Stimulated activated naive CD8-positive, alpha-beta T cell treated with anti-CD3 and anti-CD28 coated beads, Interleukin-15, Interleukin-2, amounts not matched to agents 100 ng/mL and 50 ng/mL, for 24 hours (primary cell): Measurements from ENCODE around the gene HYI.

Source experiments
- H3K27ac Mint-ChIP-seq: one replicate; pipeline ENCODE4 v1.8.0; 2021; ENCODE audit warnings: mild to moderate bottlenecking, mixed read lengths
- H3K27me3 Mint-ChIP-seq: one replicate; pipeline ENCODE4 v1.8.0; 2021; ENCODE audit warnings: mixed read lengths
- H3K36me3 Mint-ChIP-seq: one replicate; pipeline ENCODE4 v1.8.0; 2021; ENCODE audit warnings: low read depth, mixed read lengths
- H3K4me1 Mint-ChIP-seq: one replicate; pipeline ENCODE4 v1.8.0; 2021; ENCODE audit warnings: low read depth, mixed read lengths
- H3K4me3 Mint-ChIP-seq: one replicate; pipeline ENCODE4 v1.8.0; 2021; ENCODE audit warnings: mild to moderate bottlenecking, mixed read lengths
- H3K9me3 Mint-ChIP-seq: one replicate; pipeline ENCODE4 v1.8.0; 2021; ENCODE audit warnings: mixed read lengths

The HYI gene

GRCh38 chr1:43451701-43452532, 1.8 kb downstream of the HYI start:
- Mint-ChIP-seq H3K27ac (no peak overlapping the region), H3K36me3 (peaks cover 30% of the 10 kb centered on the region), H3K9me3 (no peaks in the 10 kb centered on the region), H3K4me3 (no peak overlapping the region), H3K27me3 (peaks cover 21% of the 10 kb centered on the region), H3K4me1 (peaks cover 14% of the 10 kb centered on the region)

GRCh38 chr1:43451157-43451591, 2.6 kb downstream of the HYI start:
- H3K36me3 Mint-ChIP-seq: peaks cover 34% of the 10 kb centered on the region
- H3K4me1 Mint-ChIP-seq: peaks cover 14% of the 10 kb centered on the region
- peaks cover 16% of the 10 kb centered on the region for H3K27me3 Mint-ChIP-seq
- no peaks in the 10 kb centered on the region for H3K9me3 Mint-ChIP-seq
- H3K27ac Mint-ChIP-seq: no peak overlapping the region
- H3K4me3 Mint-ChIP-seq: no peak overlapping the region

GRCh38 chr1:43450251-43450941, 3.3 kb downstream of the HYI start:
- H3K27ac Mint-ChIP-seq: no peak overlapping the region
- peaks cover 10% of the 10 kb centered on the region for H3K27me3 Mint-ChIP-seq
- H3K4me3 Mint-ChIP-seq: no peak overlapping the region
- H3K4me1 Mint-ChIP-seq: peaks cover 14% of the 10 kb centered on the region
- H3K9me3 Mint-ChIP-seq: no peaks in the 10 kb centered on the region
- H3K36me3 Mint-ChIP-seq: peaks cover 40% of the 10 kb centered on the region

- no peaks in the 10 kb centered on the region for H3K9me3 Mint-ChIP-seq
- no peak overlapping the region for H3K4me3 Mint-ChIP-seq
- H3K27me3 Mint-ChIP-seq: peaks cover 5% of the 10 kb centered on the region
- H3K27ac Mint-ChIP-seq: no peak overlapping the region
- H3K4me1 Mint-ChIP-seq: peaks cover 10% of the 10 kb centered on the region
- H3K36me3 Mint-ChIP-seq: peaks cover 47% of the 10 kb centered on the region
Observed at GRCh38 chr1:43449708-43450069, 4.0 kb downstream of the HYI start.

- Mint-ChIP-seq H3K4me1 (peaks cover 4% of the 10 kb centered on the region), H3K27ac (no peak overlapping the region)
Observed at GRCh38 chr1:43448955-43449707, 4.6 kb downstream of the HYI start.

GRCh38 chr1:43447891-43448708, 5.6 kb downstream of the HYI start:
- H3K27ac Mint-ChIP-seq: no peak overlapping the region
- peaks cover 58% of the 10 kb centered on the region for H3K36me3 Mint-ChIP-seq
- H3K27me3 Mint-ChIP-seq: no peaks in the 10 kb centered on the region

More at GRCh38 chr1:43448955-43449707, 4.6 kb downstream of the HYI start:
- Mint-ChIP-seq H3K36me3 (peaks cover 51% of the 10 kb centered on the region), H3K4me3 (no peak overlapping the region), H3K9me3 (no peaks in the 10 kb centered on the region), H3K27me3 (no peaks in the 10 kb centered on the region)

GRCh38 chr1:43446881-43447835, 6.6 kb downstream of the HYI start:
- Mint-ChIP-seq H3K27ac (no peak overlapping the region), H3K4me3 (no peak overlapping the region), H3K9me3 (no peaks in the 10 kb centered on the region), H3K27me3 (no peaks in the 10 kb centered on the region), H3K36me3 (peaks cover 51% of the 10 kb centered on the region), H3K4me1 (no peaks in the 10 kb centered on the region)

More at GRCh38 chr1:43447891-43448708, 5.6 kb downstream of the HYI start:
- Mint-ChIP-seq H3K4me1 (no peaks in the 10 kb centered on the region), H3K9me3 (no peaks in the 10 kb centered on the region), H3K4me3 (no peak overlapping the region)

GRCh38 chr1:43446388-43446740, 7.4 kb downstream of the HYI start:
- H3K9me3 Mint-ChIP-seq: no peaks in the 10 kb centered on the region
- H3K36me3 Mint-ChIP-seq: peaks cover 44% of the 10 kb centered on the region
- no peak overlapping the region for H3K4me3 Mint-ChIP-seq
- H3K27me3 Mint-ChIP-seq: no peaks in the 10 kb centered on the region
- no peak overlapping the region for H3K27ac Mint-ChIP-seq
- no peaks in the 10 kb centered on the region for H3K4me1 Mint-ChIP-seq

- Mint-ChIP-seq H3K27me3 (no peaks in the 10 kb centered on the region), H3K4me3 (no peak overlapping the region), H3K4me1 (no peaks in the 10 kb centered on the region), H3K9me3 (no peaks in the 10 kb centered on the region), H3K27ac (no peak overlapping the region), H3K36me3 (peaks cover 47% of the 10 kb centered on the region)
Observed at GRCh38 chr1:43445606-43446387, 7.9 kb downstream of the HYI start.

- no peaks in the 10 kb centered on the region for H3K27me3 Mint-ChIP-seq
- H3K9me3 Mint-ChIP-seq: no peaks in the 10 kb centered on the region
- H3K36me3 Mint-ChIP-seq: peaks cover 49% of the 10 kb centered on the region
- no peak overlapping the region for H3K4me3 Mint-ChIP-seq
- H3K27ac Mint-ChIP-seq: no peak overlapping the region
- no peaks in the 10 kb centered on the region for H3K4me1 Mint-ChIP-seq
Observed at GRCh38 chr1:43444836-43445235, 8.9 kb downstream of the HYI start.

- Mint-ChIP-seq H3K9me3 (no peaks in the 10 kb centered on the region), H3K4me1 (no peaks in the 10 kb centered on the region), H3K27me3 (no peaks in the 10 kb centered on the region), H3K27ac (no peak overlapping the region), H3K36me3 (peaks cover 48% of the 10 kb centered on the region), H3K4me3 (no peak overlapping the region)
Observed at GRCh38 chr1:43444151-43444828, 9.4 kb downstream of the HYI start.

- no peak overlapping the region for H3K27ac Mint-ChIP-seq
- H3K9me3 Mint-ChIP-seq: no peaks in the 10 kb centered on the region
- H3K4me1 Mint-ChIP-seq: no peaks in the 10 kb centered on the region
- no peaks in the 10 kb centered on the region for H3K27me3 Mint-ChIP-seq
- peaks cover 44% of the 10 kb centered on the region for H3K36me3 Mint-ChIP-seq
- no peak overlapping the region for H3K4me3 Mint-ChIP-seq
Observed at GRCh38 chr1:43443197-43443946, 10.4 kb downstream of the HYI start.
